Activated CD4-positive, alpha-beta T cell treated with anti-CD3 and anti-CD28 coated beads, Interleukin-10, Interleukin-2, amounts not matched to agents 100 ng/mL and 50 ng/mL, durations not matched to agents 16 hours and 8 hours (primary cell): ENCODE results near the gene PLA2G4F.
"Not testable (repeated sequence)": the region's sequence is repeated elsewhere in the genome, so short reads cannot be mapped to it uniquely, and the experiment has no call there.

Experiments used
- DNase-seq: peaks from one replicate; pipeline ENCODE4 v3.0.0-alpha.2; 2020

PLA2G4F gene

DNA sequence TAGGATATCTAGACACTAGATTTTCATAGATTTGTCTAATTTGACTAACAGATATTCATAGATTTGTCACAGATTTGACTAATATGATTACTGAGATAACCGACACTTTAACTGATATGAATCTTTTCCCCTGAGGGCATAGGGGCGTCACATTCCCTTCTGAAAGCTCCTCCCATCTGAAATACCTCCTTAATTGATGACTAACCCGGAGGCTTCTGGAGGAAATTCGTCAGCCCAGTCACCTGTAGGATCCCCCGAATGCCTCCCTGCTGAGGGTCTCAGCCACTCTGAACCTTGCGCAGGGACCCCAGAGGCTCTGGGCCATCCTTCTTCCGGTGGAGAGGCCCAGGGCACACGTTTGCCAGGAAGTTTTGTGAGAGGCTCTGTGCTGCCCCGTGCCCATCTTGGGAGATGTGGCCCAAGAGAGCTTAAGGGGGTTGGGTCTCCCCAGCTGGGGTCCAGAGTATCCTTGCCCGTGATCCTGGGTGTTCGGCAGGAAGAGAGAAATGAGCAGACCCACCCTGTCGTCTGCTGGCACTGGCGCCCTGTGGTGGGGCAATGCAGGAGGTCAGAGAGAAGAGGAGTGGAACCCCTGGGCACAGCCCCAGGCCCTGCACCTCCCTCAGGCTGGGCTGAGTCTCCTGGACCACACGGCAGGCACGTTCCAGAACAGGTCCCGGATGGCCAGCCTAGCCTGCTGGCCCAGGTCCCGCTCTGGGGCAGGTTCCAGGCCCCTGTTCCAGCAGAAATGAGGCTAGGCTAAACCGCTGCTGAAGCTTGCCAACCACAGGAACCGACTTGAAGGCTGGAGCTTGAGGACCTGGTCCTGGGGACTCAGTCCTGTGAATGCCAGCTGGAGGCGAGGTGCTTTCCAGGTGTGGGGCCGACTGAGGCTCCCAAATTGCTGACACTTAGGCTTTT is 63.8 kb downstream of the PLA2G4F start:
- DNase-seq, result peak; percentile 48

DNA sequence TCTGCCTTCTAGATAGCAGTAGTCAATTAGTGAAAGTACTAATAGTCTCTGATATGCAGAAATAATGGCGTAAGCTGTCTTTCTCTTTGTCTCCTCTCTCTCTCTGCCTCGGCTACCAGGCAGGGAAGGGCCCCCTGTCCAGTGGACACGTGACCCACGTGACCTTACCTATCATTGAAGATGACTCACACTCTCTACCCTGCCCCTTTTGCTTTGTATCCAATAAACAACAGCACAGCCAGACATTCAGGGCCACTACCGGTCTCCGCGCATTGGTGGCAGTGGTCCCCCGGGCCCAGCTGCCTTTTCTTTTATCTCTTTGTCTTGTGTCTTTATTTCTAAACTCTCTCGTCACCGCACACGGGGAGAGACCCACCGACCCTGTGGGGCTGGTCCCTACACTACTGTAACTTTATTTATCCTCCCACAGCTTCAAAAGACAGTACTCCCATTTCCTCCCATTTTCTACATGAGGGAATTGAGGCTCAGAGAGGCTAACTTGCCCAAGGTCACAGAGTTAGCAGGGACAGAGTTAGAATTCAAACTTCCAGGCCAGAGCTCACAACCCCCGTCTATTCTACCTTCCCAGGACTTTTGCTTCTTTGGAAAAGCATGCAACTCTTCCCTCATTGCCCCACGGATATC is 64.6 kb downstream of the PLA2G4F start:
- not testable (repeated sequence) for DNase-seq

- DNase-seq, result no peak
Measured at GRCh38 chr15:42090781-42091180, 65.7 kb downstream of the PLA2G4F start.

DNA sequence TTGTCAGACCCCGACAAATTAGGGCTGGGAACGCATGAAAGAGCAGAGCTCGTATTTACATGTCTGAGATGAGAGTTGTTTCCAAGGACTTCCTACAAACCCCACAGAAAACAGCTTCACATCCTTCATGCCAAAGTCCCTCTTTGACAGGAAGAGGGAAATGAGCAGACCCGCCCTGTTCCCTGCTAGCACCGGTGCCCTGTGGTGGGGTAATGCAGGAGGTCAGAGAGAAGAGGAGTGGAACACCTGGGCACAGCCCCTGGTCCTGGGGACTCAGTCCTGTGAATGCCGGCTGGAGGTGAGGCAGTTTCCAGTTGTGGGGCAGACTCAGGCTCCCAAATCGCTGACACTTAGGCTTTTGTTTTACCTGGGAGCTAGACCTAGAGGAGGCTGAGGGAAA is 66.1 kb downstream of the PLA2G4F start:
- DNase-seq, result no peak

GRCh38 chr15:42089942-42090341 is 66.5 kb downstream of the PLA2G4F start:
- DNase-seq, result no peak
